AG09309 (cell line): ENCODE results near the gene MAFG.

ENCODE experiments used
- DNase-seq: peaks from one replicate; pipeline ENCODE4 v3.0.0-alpha.2; 2010; ENCODE audit warnings: low read depth
- H3K4me3 ChIP-seq: 2 replicates; pipeline ENCODE4 v1.5.1; 2011; ENCODE audit warnings: mild to moderate bottlenecking, low read depth, low read length, moderate library complexity; ENCODE audit not compliant: control insufficient read depth
- CTCF ChIP-seq: IDR thresholded peaks from 2 replicates; pipeline ENCODE4 v1.5.1; 2011; ENCODE audit warnings: mild to moderate bottlenecking, low read depth, low read length, inconsistent platforms; ENCODE audit not compliant: insufficient read depth, control insufficient read depth; ENCODE audit errors: missing control alignments

The MAFG gene

GRCh38 chr17:81927653-81928543 lies at the start of gene MAFG:
MAFG (minus strand) TSS chr17:81927735; CDS start chr17:81923185, 4,550 bp downstream.
- H3K4me3 ChIP-seq = peak within 1 kb of the TSS; percentile 78
- no peak for TF ChIP-seq CTCF
- DNase-seq = peak; percentile 57

- no peak for TF ChIP-seq CTCF
- no peak for DNase-seq
- peak overlapping the region; percentile 64 for H3K4me3 ChIP-seq
Measured at GRCh38 chr17:81976332-81977210, 49.0 kb upstream of the MAFG start.

- no peak overlapping the region for H3K4me3 ChIP-seq
- no peak for DNase-seq
- no peak for TF ChIP-seq CTCF
Measured at GRCh38 chr17:81973432-81973831, 45.9 kb upstream of the MAFG start.

- no peak overlapping the region for H3K4me3 ChIP-seq
- no peak for TF ChIP-seq CTCF
- DNase-seq = no peak
Measured at GRCh38 chr17:81968850-81969812, 41.6 kb upstream of the MAFG start.

GRCh38 chr17:81968396-81968745 lies 40.8 kb upstream of the MAFG start:
- H3K4me3 ChIP-seq = no peak overlapping the region
- no peak for TF ChIP-seq CTCF

More at GRCh38 chr17:81968396-81968745, 40.8 kb upstream of the MAFG start:
- DNase-seq = no peak
